ENCODE results near the gene LYPD8. TPM values are rescaled to one million over a fixed set of nuclear protein-coding genes. Genes with fewer than 3 reads are reported as not detected.

The LYPD8 gene
- total RNA-seq, 1 experiment from 2014 or later: not detected

- Histone ChIP-seq H3K9me3 (ENCODE audit: low read length) (peaks cover 4% of the 10 kb centered on the region; the same call in 1 of the 2 replicates), H3K27ac (ENCODE audit: low read length) (no peak overlapping the region), H3K9me2 (replicated peaks; ENCODE audit: low read length) (no peaks in the 10 kb centered on the region), H3K4me1 (ENCODE audit: insufficient read depth, low read length) (no peaks in the 10 kb centered on the region), H3K27me3 (ENCODE audit: low read length) (no peaks in the 10 kb centered on the region), H3F3A (ENCODE audit: low read length, unreplicated experiment) (no peaks in the 10 kb centered on the region), H3K36me3 (ENCODE audit: low read depth, low read length) (no peaks in the 10 kb centered on the region), H3K4me2 (ENCODE audit: low read length) (no peak overlapping the region), H3K79me2 (ENCODE audit: low read length) (no peaks in the 10 kb centered on the region), H3K4me3 (ENCODE audit: low read length) (no peak overlapping the region), H4K20me1 (ENCODE audit: low read length) (no peaks in the 10 kb centered on the region), H3K9ac (ENCODE audit: low read length) (no peak overlapping the region), H2AFZ (ENCODE audit: low read length) (no peak overlapping the region)
- ATAC-seq (0 out of 2 replicates have a peak, but pooled peaks have one; percentile 15), DNase-seq (no peak)
- no peak for TF ChIP-seq EZH2 (IDR thresholded peaks at IDR 0.05; ENCODE audit: low read length, unreplicated experiment)
- no peak for TF ChIP-seq CTCF (conservative IDR thresholded peaks at IDR 0.05; ENCODE audit: low read depth, low read length)
- TF ChIP-seq EZH2phosphoT487 (IDR thresholded peaks at IDR 0.05; ENCODE audit: borderline replicate concordance, low read length): no peak
- ChIA-PET CTCF (no interaction called here), POLR2A (ENCODE audit: unreplicated experiment) (no interaction called here)
- intact Hi-C loops (cut with micrococcal nuclease): no loop called here
- BruUV-seq (replicated peaks): no TSS peak
Measured at GRCh38 chr1:248752161-248753028, 3.2 kb downstream of the LYPD8 start.

GRCh38 chr1:248751635-248752034 lies 3.9 kb downstream of the LYPD8 start:
- H3K27me3 ChIP-seq (ENCODE audit: low read length): no peaks in the 10 kb centered on the region
- TF ChIP-seq CTCF (conservative IDR thresholded peaks at IDR 0.05; ENCODE audit: low read depth, low read length): no peak
- TF ChIP-seq EZH2 (IDR thresholded peaks at IDR 0.05; ENCODE audit: low read length, unreplicated experiment): no peak
- TF ChIP-seq EZH2phosphoT487 (IDR thresholded peaks at IDR 0.05; ENCODE audit: borderline replicate concordance, low read length): no peak
- intact Hi-C loops (cut with micrococcal nuclease): no loop called here
- ATAC-seq (peak; percentile 30), DNase-seq (no peak)
- no peaks in the 10 kb centered on the region for H4K20me1 ChIP-seq (ENCODE audit: low read length)
- no peak overlapping the region for H3K9ac ChIP-seq (ENCODE audit: low read length)
- H3F3A ChIP-seq (ENCODE audit: low read length, unreplicated experiment): no peaks in the 10 kb centered on the region
- H3K9me2 ChIP-seq (replicated peaks; ENCODE audit: low read length): no peaks in the 10 kb centered on the region
- no peaks in the 10 kb centered on the region for H3K79me2 ChIP-seq (ENCODE audit: low read length)
- no peak overlapping the region for H3K27ac ChIP-seq (ENCODE audit: low read length)
- no peak overlapping the region for H3K4me3 ChIP-seq (ENCODE audit: low read length)
- H3K36me3 ChIP-seq (ENCODE audit: low read depth, low read length): no peaks in the 10 kb centered on the region
- H2AFZ ChIP-seq (ENCODE audit: low read length): no peak overlapping the region
- CTCF ChIA-PET: no interaction called here
- peaks cover 4% of the 10 kb centered on the region; the same call in 1 of the 2 replicates for H3K9me3 ChIP-seq (ENCODE audit: low read length)
- POLR2A ChIA-PET (ENCODE audit: unreplicated experiment): no interaction called here
- H3K4me2 ChIP-seq (ENCODE audit: low read length): no peak overlapping the region
- no TSS peak for BruUV-seq (replicated peaks)
- no peaks in the 10 kb centered on the region for H3K4me1 ChIP-seq (ENCODE audit: insufficient read depth, low read length)

GRCh38 chr1:248751142-248751541 lies 4.4 kb downstream of the LYPD8 start:
- no peak overlapping the region for H3K4me3 ChIP-seq (ENCODE audit: low read length)
- H3K9me3 ChIP-seq (ENCODE audit: low read length): peaks cover 4% of the 10 kb centered on the region; the same call in 1 of the 2 replicates
- H2AFZ ChIP-seq (ENCODE audit: low read length): no peak overlapping the region
- no peaks in the 10 kb centered on the region for H3K9me2 ChIP-seq (replicated peaks; ENCODE audit: low read length)
- H3K4me1 ChIP-seq (ENCODE audit: insufficient read depth, low read length): no peaks in the 10 kb centered on the region
- H3K27ac ChIP-seq (ENCODE audit: low read length): no peak overlapping the region
- intact Hi-C loops (cut with micrococcal nuclease): no loop called here
- no TSS peak for BruUV-seq (replicated peaks)
- no peaks in the 10 kb centered on the region for H3K27me3 ChIP-seq (ENCODE audit: low read length)
- DNase-seq (no peak), ATAC-seq (no peak)
- no peaks in the 10 kb centered on the region for H3F3A ChIP-seq (ENCODE audit: low read length, unreplicated experiment)
- ChIA-PET CTCF (no interaction called here), POLR2A (ENCODE audit: unreplicated experiment) (no interaction called here)
- H3K4me2 ChIP-seq (ENCODE audit: low read length): no peak overlapping the region
- TF ChIP-seq EZH2 (IDR thresholded peaks at IDR 0.05; ENCODE audit: low read length, unreplicated experiment): no peak
- TF ChIP-seq CTCF (conservative IDR thresholded peaks at IDR 0.05; ENCODE audit: low read depth, low read length): no peak
- TF ChIP-seq EZH2phosphoT487 (IDR thresholded peaks at IDR 0.05; ENCODE audit: borderline replicate concordance, low read length): no peak
- no peak overlapping the region for H3K9ac ChIP-seq (ENCODE audit: low read length)
- H4K20me1 ChIP-seq (ENCODE audit: low read length): no peaks in the 10 kb centered on the region
- no peaks in the 10 kb centered on the region for H3K36me3 ChIP-seq (ENCODE audit: low read depth, low read length)
- no peaks in the 10 kb centered on the region for H3K79me2 ChIP-seq (ENCODE audit: low read length)

All from PC-3 (cell line).